GM19328 (cell line): ENCODE data around the gene LHX2.

ENCODE experiments used
- ATAC-seq: cut with Tn5 transposase; IDR thresholded peaks from one replicate; pipeline ENCODE4 v1.9.1; 2021; ENCODE audit warnings: mild to moderate bottlenecking, moderate library complexity; ENCODE audit not compliant: unreplicated experiment

Gene LHX2

GRCh38 chr9:124029617-124030016 lies 18.0 kb downstream of the LHX2 start:
- ATAC-seq = no peak

GRCh38 chr9:124030969-124031451 lies 19.4 kb downstream of the LHX2 start:
- no peak for ATAC-seq

GRCh38 chr9:124032247-124032646 lies 20.7 kb downstream of the LHX2 start:
- no peak for ATAC-seq

GRCh38 chr9:124033348-124033747 lies 21.8 kb downstream of the LHX2 start:
- ATAC-seq = no peak

GRCh38 chr9:124033967-124034366 lies 22.4 kb downstream of the LHX2 start:
- no peak for ATAC-seq

GRCh38 chr9:124035001-124035650 lies 23.6 kb downstream of the LHX2 start:
- ATAC-seq = no peak

- no peak for ATAC-seq
These were observed 25.0 kb downstream of the LHX2 start for GRCh38 chr9:124036578-124036977.

GRCh38 chr9:124037790-124038189 lies 26.2 kb downstream of the LHX2 start:
- no peak for ATAC-seq

GRCh38 chr9:124038239-124038638 lies 26.7 kb downstream of the LHX2 start:
- no peak for ATAC-seq

- ATAC-seq = no peak
These were observed 27.4 kb downstream of the LHX2 start for GRCh38 chr9:124038790-124039633.

- no peak for ATAC-seq
These were observed 28.8 kb downstream of the LHX2 start for GRCh38 chr9:124040186-124040931.

GRCh38 chr9:124040935-124041816 lies 29.6 kb downstream of the LHX2 start:
- no peak for ATAC-seq

- no peak for ATAC-seq
These were observed 30.2 kb downstream of the LHX2 start for GRCh38 chr9:124041817-124042116.

- ATAC-seq = no peak
These were observed 30.7 kb downstream of the LHX2 start for GRCh38 chr9:124042201-124042721.

GRCh38 chr9:124044448-124044847 lies 32.9 kb downstream of the LHX2 start:
- ATAC-seq = no peak

- ATAC-seq = no peak
These were observed 33.7 kb downstream of the LHX2 start for GRCh38 chr9:124045076-124045829.

- no peak for ATAC-seq
These were observed 34.2 kb downstream of the LHX2 start for GRCh38 chr9:124045830-124046177.

GRCh38 chr9:124046189-124046588 lies 34.6 kb downstream of the LHX2 start:
- no peak for ATAC-seq

GRCh38 chr9:124047251-124047672 lies 35.7 kb downstream of the LHX2 start:
- no peak for ATAC-seq

- ATAC-seq = no peak
These were observed 39.4 kb downstream of the LHX2 start for GRCh38 chr9:124050955-124051354.
